GM10266 (cell line): ENCODE measurements around the gene SERPINA3.
"Not testable (repeated sequence)": the region's sequence is repeated elsewhere in the genome, so short reads cannot be mapped to it uniquely, and the experiment has no call there.

Source experiments
- DNase-seq: peaks from one replicate; pipeline ENCODE4 v3.0.0; 2012; ENCODE audit errors: extremely low spot score
- TF ChIP-seq, protein P1 (sequence below): IDR thresholded peaks from 2 replicates; pipeline ENCODE4 v1.5.1; 2012; ENCODE audit warnings: mild to moderate bottlenecking, low read depth; ENCODE audit not compliant: control insufficient read depth, insufficient read depth; ENCODE audit errors: missing control alignments

Gene SERPINA3

DNA sequence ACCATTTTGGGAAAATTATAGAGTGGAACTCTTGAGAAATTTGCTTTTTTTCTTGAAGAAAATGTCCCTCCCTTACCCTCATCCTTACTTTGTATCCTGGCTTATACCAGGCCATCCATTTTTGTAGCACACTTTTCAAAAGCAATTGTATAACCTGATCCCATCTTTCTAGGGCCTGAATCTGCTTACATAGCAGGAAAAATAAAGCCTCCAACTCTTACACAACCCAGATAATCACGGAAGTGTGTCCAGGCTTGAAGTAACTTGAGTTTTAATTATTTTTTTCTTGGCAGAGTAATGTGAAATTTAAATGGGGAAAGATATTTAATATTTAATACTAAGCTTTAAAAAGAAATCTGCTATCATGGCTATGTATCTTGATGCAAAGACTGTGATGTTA lies 23.0 kb downstream of the SERPINA3 start:
- no peak for DNase-seq
- TF ChIP-seq, protein P1, sequence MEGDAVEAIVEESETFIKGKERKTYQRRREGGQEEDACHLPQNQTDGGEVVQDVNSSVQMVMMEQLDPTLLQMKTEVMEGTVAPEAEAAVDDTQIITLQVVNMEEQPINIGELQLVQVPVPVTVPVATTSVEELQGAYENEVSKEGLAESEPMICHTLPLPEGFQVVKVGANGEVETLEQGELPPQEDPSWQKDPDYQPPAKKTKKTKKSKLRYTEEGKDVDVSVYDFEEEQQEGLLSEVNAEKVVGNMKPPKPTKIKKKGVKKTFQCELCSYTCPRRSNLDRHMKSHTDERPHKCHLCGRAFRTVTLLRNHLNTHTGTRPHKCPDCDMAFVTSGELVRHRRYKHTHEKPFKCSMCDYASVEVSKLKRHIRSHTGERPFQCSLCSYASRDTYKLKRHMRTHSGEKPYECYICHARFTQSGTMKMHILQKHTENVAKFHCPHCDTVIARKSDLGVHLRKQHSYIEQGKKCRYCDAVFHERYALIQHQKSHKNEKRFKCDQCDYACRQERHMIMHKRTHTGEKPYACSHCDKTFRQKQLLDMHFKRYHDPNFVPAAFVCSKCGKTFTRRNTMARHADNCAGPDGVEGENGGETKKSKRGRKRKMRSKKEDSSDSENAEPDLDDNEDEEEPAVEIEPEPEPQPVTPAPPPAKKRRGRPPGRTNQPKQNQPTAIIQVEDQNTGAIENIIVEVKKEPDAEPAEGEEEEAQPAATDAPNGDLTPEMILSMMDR: no peak

DNA sequence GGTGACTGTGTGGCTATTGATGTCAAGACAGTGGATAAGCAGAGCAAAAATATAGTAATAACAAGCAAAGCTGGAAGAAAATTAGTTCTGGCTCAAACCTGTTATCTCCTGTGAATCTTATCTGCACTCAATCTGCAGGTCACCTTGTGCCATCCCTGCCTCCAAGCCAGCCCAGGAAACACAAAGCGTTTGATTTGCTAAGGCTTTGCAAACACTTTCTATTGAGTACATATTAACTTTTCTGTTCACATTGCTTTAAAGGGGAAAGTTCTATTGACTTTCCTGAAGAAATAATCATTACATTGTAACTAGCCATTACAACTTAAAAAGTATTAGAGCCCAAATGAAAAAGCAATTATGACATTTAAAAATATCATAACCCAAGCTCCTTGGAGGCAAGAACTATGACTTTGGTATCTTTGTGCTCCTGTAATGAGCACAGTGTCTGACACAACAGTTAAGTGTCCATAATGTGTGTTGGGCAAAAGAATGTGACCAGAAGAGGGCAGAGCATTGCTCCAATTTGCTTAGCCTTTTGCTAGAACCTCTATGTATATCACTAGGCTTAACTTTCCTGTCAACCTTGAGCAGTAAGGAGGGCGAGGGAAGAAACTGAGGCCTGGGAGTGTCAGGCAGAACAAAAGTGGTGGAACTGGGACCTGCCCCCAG lies 24.7 kb downstream of the SERPINA3 start:
- DNase-seq: no peak
- TF ChIP-seq, protein P1: peak; percentile 13

DNA sequence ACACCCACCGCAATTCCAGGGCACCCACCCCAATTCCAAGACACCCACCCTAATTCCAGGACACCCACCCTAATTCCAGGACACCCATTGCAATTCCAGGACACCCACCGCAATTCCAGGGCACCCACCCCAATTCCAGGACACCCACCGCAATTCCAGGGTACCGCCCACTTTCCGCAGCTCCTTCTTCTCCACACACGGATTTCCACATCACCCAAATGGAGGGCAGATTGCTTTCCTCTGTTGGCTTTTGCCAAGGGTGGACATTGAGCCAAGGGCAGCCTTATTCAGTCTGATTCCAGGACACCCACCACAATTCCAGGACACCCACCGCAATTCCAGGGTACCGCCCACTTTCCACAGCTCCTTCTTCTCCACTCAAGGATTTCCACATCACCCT lies 25.6 kb downstream of the SERPINA3 start:
- not testable (repeated sequence) for DNase-seq

DNA sequence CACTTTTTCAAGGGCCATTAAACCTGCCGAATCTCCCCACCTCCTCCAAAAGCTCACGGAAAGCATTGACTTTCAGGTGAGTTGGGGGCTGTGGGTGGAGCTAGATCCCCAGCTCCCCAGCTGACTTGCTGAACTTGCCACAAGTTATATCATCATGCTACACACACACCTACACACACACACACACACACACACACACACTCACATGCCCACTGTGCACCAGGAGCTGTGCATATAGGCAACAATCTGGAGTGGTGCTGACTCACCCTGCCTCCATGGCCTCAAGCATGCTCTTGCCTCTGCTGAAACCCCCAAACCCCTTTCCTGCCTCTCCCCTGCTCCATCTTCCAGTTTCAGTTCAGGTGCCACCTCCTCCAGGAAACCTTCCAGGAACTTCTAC lies 26.1 kb downstream of the SERPINA3 start:
- no peak for DNase-seq
- TF ChIP-seq, protein P1: no peak

DNA sequence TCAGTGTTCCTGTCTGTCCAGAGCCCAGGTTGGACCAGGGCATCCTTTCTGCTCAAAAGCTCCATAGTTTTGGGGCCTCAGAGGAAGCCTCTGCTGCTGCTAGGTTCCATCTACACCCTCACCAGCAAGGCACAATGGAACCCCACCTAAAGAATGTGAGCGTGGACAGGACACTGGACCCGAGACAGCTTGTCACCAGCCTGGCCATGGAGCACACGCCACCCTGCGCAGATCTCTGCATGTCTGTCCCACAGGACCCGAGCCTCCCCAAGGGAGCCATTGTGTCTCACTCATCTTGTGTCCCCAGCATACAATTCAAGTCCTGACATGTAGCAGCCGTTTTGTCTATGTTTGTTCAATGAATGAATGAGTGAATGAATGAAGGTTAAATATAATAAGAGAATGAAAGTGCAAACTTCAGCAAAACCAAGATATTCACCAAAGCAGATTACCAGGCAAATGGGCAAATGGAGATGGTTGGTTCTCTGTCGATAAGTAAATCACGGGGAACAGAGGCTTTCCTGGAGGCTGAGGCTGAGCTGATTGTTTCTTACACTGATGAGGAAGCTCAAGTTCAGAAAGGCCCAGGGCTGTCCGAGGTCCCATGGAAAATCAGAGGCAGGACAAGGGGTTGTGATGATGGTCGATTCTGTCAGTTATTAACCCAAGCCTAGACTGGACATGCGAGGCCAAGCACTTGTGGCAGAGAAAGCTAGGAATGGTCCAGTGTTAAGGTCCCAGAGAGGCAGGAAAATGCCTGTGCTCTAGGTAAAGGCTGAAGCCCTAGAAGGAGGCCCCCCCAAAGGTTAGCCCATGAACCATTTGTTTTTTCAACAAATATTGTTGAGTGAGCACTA lies 27.0 kb downstream of the SERPINA3 start:
- TF ChIP-seq, protein P1: no peak
- no peak for DNase-seq

DNA sequence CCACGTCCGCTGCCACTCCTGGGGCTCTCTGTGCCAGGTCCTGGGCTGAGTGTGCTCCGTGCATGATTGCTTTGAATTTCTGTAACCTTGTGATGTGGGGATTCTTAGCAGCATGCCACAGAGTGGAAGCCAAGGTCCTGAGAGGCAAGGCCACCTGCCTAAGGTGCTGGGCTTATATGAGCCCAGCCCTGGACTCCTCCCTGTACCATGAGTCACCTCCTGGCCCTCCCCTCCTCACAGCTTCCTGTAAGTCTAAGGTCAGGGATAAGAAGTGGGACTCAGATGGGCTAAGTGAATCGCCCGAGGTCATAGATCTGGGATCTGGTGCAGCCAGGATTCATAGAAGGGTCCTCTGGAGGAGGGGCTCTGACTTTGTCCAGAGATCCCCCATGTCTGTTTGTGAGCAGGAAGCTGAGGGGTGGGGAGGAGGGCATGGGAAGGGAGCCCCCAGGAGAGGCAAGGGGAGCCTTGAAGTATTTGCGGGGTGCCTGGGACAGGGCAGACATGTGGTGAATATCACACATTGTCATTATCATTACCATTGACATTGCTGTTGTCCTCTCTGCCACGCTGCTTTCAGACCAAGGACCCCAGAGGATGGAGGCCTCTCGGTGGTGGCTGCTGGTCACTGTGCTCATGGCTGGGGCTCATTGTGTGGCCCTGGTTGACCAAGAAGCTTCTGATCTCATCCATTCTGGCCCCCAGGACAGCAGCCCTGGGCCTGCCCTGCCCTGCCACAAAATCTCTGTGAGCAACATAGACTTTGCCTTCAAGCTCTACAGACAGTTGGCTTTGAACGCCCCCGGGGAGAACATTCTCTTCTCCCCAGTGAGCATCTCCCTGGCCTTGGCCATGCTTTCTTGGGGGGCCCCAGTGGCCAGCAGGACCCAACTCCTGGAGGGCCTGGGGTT lies 28.8 kb downstream of the SERPINA3 start:
- DNase-seq: no peak
- TF ChIP-seq, protein P1: no peak

DNA sequence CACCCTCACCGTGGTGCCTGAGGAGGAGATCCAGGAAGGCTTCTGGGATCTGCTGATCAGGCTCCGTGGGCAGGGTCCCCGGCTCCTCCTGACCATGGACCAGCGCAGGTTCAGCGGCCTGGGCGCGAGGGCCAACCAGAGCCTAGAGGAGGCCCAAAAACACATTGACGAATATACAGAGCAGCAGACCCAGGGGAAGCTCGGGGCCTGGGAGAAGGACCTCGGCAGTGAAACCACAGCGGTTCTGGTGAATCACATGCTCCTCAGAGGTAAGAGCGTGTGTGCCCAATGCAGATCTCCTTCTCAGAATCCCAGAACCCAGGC lies 29.4 kb downstream of the SERPINA3 start:
- TF ChIP-seq, protein P1: no peak

More for the DNA sequence above, 29.4 kb downstream of the SERPINA3 start:
- no peak for DNase-seq
